Esophagus muscularis mucosa (tissue), 4 donors: ENCODE data around the gene RPL13. TPM values are rescaled to one million over a fixed set of nuclear protein-coding genes. Genes with fewer than 3 reads are reported as not detected.

Experiments used
- DNase-seq: peaks from one replicate; pipeline ENCODE4 v3.0.0-alpha.2; 2017; ENCODE audit errors: extremely low spot score
- H3K27ac ChIP-seq, 4 donors: fragments of 200-600 bp; sonication (generic); replicated peaks in 1 of 4; 1 replicate in 3 of 4; 2 replicates in 1 of 4; pipeline ENCODE4 v1.5.1; 2016 to 2019; ENCODE audit warnings: mild to moderate bottlenecking in 1 of 4
- H3K27me3 ChIP-seq, 4 donors: fragments of 200-600 bp; sonication (generic); one replicate each; pipeline versions ENCODE4 v1.5.1 to v1.6.0; 2016 to 2019
- H3K36me3 ChIP-seq, 4 donors: fragments of 200-600 bp; sonication (generic); one replicate each; pipeline ENCODE4 v1.5.1; 2016 to 2019
- H3K4me1 ChIP-seq, 4 donors: fragments of 200-600 bp; sonication (generic); one replicate each; pipeline ENCODE4 v1.5.1; 2016 to 2019
- H3K4me3 ChIP-seq, 4 donors: fragments of 200-600 bp; sonication (generic); 1 replicate in 2 of 4; 2 replicates in 2 of 4; pipeline ENCODE4 v1.5.1; 2016 to 2019; ENCODE audit warnings: mild to moderate bottlenecking in 4 of 4, moderate library complexity in 1 of 4
- H3K9me3 ChIP-seq, 4 donors: fragments of 200-600 bp; sonication (generic); 1 replicate in 3 of 4; 2 replicates in 1 of 4; pipeline ENCODE4 v1.5.1; 2016 to 2019
- CTCF ChIP-seq, 3 experiments: fragments of 200-600 bp in 2 of 3; fragments of 450-650 bp in 1 of 3; sonication (generic) in 2 of 3; IDR thresholded peaks; one replicate each; pipeline ENCODE4 v1.5.1; 2017 to 2019; ENCODE audit warnings: antibody characterized with exemption in 3 of 3, mild to moderate bottlenecking in 2 of 3, moderate library complexity in 1 of 3
- EP300 ChIP-seq: sonication (generic); formaldehyde crosslinking; IDR thresholded peaks from one replicate; pipeline ENCODE4 v1.6.1; 2017; ENCODE audit warnings: antibody characterized with exemption
- POLR2A ChIP-seq: fragments of 450-650 bp; IDR thresholded peaks from one replicate; pipeline ENCODE4 v1.6.1; 2017; ENCODE audit warnings: antibody characterized with exemption, moderate library complexity, mild to moderate bottlenecking, low read depth
- POLR2AphosphoS5 ChIP-seq, 2 donors: sonication (generic); formaldehyde crosslinking; IDR thresholded peaks; one replicate each; pipeline ENCODE4 v1.6.1; 2017; ENCODE audit warnings: antibody characterized with exemption in 2 of 2
- WGBS: methylation state at CpG from one replicate; pipeline ENCODE4 v1.1.5; 2018; 5-methylcytosine and 5-hydroxymethylcytosine counted together
- intact Hi-C: fragments of 100-400 bp; cut with DNase I; formaldehyde crosslinking; loops from one replicate; pipeline ENCODE4 v1.15.1; 2023
- total RNA-seq, 4 donors: library from RNA; depleted of rRNA; stranded (reverse); fragments of >200 nt; gene quantifications; one replicate each; pipeline versions ENCODE4 v1.1.0 to v1.2.1, GENCODE V29; 2016

RPL13 gene
- total RNA-seq, 4 donors from 2014 or later, result 4,039 to 6,804 (median 5,312) TPM

- Histone ChIP-seq H3K4me3 (no peak overlapping the region), H3K27me3 (no peaks in the 10 kb centered on the region), H3K4me1 (peaks cover 0 to 17% (median 13%) of the 10 kb centered on the region in 4 donors), H3K36me3 (peaks cover 33 to 87% (median 87%) of the 10 kb centered on the region in 4 donors), H3K27ac (no peak overlapping the region), H3K9me3 (no peaks in the 10 kb centered on the region)
- DNase-seq, result no peak
- no peak for TF ChIP-seq CTCF (IDR thresholded peaks at IDR 0.05)
- no peak for TF ChIP-seq POLR2AphosphoS5 (IDR thresholded peaks at IDR 0.05)
- TF ChIP-seq EP300, result no peak
- no peak for TF ChIP-seq POLR2A
- intact Hi-C loops, result no loop called here
- 96% methylated on average over 12 of the region's 18 CpGs for WGBS
Observed at GRCh38 chr16:89553733-89554132, 6.7 kb upstream of the RPL13 start.

- DNase-seq, result no peak
- H3K9me3 ChIP-seq, result no peaks in the 10 kb centered on the region
- no peak overlapping the region for H3K27ac ChIP-seq
- no peaks in the 10 kb centered on the region for H3K27me3 ChIP-seq
- TF ChIP-seq POLR2A, result no peak
- TF ChIP-seq CTCF (IDR thresholded peaks at IDR 0.05), result no peak
- no peak for TF ChIP-seq EP300
- TF ChIP-seq POLR2AphosphoS5 (IDR thresholded peaks at IDR 0.05), result no peak
- WGBS, result 91% methylated on average over 12 of the region's 12 CpGs
- H3K4me3 ChIP-seq, result no peak overlapping the region
- H3K4me1 ChIP-seq, result peaks cover 3 to 22% (median 18%) of the 10 kb centered on the region in 4 donors
- H3K36me3 ChIP-seq, result peaks cover 27 to 81% (median 81%) of the 10 kb centered on the region in 4 donors
- intact Hi-C loops, result no loop called here
Observed at GRCh38 chr16:89554343-89554742, 6.1 kb upstream of the RPL13 start.

GRCh38 chr16:89555265-89555664 lies 5.2 kb upstream of the RPL13 start:
- intact Hi-C loops, result no loop called here
- no peak overlapping the region for H3K4me3 ChIP-seq
- TF ChIP-seq EP300 (no peak), POLR2AphosphoS5 (IDR thresholded peaks at IDR 0.05) (no peak), POLR2A (no peak), CTCF (IDR thresholded peaks at IDR 0.05) (no peak)
- H3K4me1 ChIP-seq, result peaks cover 10 to 29% (median 24%) of the 10 kb centered on the region in 4 donors
- H3K9me3 ChIP-seq, result no peaks in the 10 kb centered on the region
- peaks cover 21 to 72% (median 72%) of the 10 kb centered on the region in 4 donors for H3K36me3 ChIP-seq
- no peak overlapping the region for H3K27ac ChIP-seq
- no peak for DNase-seq
- H3K27me3 ChIP-seq, result peaks cover 0 to under 1% (median 0%) of the 10 kb centered on the region in 4 donors
- 86% methylated on average over 11 of the region's 16 CpGs for WGBS

GRCh38 chr16:89555780-89556179 lies 4.7 kb upstream of the RPL13 start:
- Histone ChIP-seq H3K9me3 (no peaks in the 10 kb centered on the region), H3K36me3 (peaks cover 18 to 67% (median 67%) of the 10 kb centered on the region in 4 donors), H3K4me1 (peaks cover 10 to 29% (median 24%) of the 10 kb centered on the region in 4 donors), H3K4me3 (no peak overlapping the region), H3K27ac (no peak overlapping the region), H3K27me3 (peaks cover 0 to 4% (median 0%) of the 10 kb centered on the region in 4 donors)
- DNase-seq, result no peak
- 90% methylated on average over 11 of the region's 13 CpGs for WGBS
- intact Hi-C loops, result no loop called here
- TF ChIP-seq EP300 (no peak), POLR2AphosphoS5 (IDR thresholded peaks at IDR 0.05) (no peak), CTCF (IDR thresholded peaks at IDR 0.05) (no peak)
